NT2/D1 (cell line): ENCODE data around the gene RPL19.
A peak's percentile ranks its signal among the peaks of the same experiment; 100 is the strongest.

Experiments used
- DNase-seq: peaks from one replicate; pipeline ENCODE4 v3.0.0-alpha.2; 2011; ENCODE audit warnings: low read depth, low spot score
- H3K27me3 ChIP-seq: 2 replicates; pipeline ENCODE4 v1.6.0; 2011; ENCODE audit warnings: mild to moderate bottlenecking; ENCODE audit not compliant: insufficient read length, insufficient read depth
- H3K36me3 ChIP-seq: 2 replicates; pipeline ENCODE4 v1.6.1; 2011; ENCODE audit warnings: mild to moderate bottlenecking, low read length, mixed read lengths; ENCODE audit not compliant: insufficient read depth, insufficient read length
- H3K4me1 ChIP-seq: 2 replicates; pipeline ENCODE4 v1.5.1; 2011; ENCODE audit not compliant: insufficient read depth, insufficient read length
- H3K4me3 ChIP-seq: 2 replicates; pipeline ENCODE4 v1.5.1; 2011; ENCODE audit warnings: low read depth; ENCODE audit not compliant: insufficient read length
- H3K9ac ChIP-seq: 2 replicates; pipeline ENCODE4 v1.6.0; 2011; ENCODE audit warnings: low read depth; ENCODE audit not compliant: insufficient read length
- H3K9me3 ChIP-seq: 2 replicates; pipeline ENCODE4 v1.5.1; 2011; ENCODE audit warnings: mild to moderate bottlenecking, low read length; ENCODE audit not compliant: insufficient read depth
- SUZ12 ChIP-seq: IDR thresholded peaks from 2 replicates; pipeline ENCODE4 v1.6.1; 2011; ENCODE audit not compliant: insufficient read length, insufficient read depth; ENCODE audit errors: extremely low read depth
- YY1 ChIP-seq: IDR thresholded peaks from 2 replicates; pipeline ENCODE4 v1.6.1; 2011; ENCODE audit not compliant: insufficient read length, insufficient read depth
- ZNF274 ChIP-seq: IDR thresholded peaks from 2 replicates; pipeline ENCODE4 v1.6.1; 2011; ENCODE audit warnings: mild to moderate bottlenecking, low read depth, low read length

The RPL19 gene

GRCh38 chr17:39231591-39232551, 31.8 kb downstream of the RPL19 start:
- Histone ChIP-seq H3K4me1 (peaks cover 18% of the 10 kb centered on the region), H3K9ac (peak overlapping the region; percentile 14), H3K27me3 (no peaks in the 10 kb centered on the region), H3K9me3 (no peaks in the 10 kb centered on the region), H3K36me3 (no peaks in the 10 kb centered on the region), H3K4me3 (no peak overlapping the region)
- no peak for DNase-seq
- TF ChIP-seq YY1 (no peak), ZNF274 (no peak), SUZ12 (no peak)

- no peak overlapping the region for H3K9ac ChIP-seq
- H3K9me3 ChIP-seq, result no peaks in the 10 kb centered on the region
- no peak overlapping the region for H3K4me3 ChIP-seq
- no peak for TF ChIP-seq ZNF274
- H3K36me3 ChIP-seq, result no peaks in the 10 kb centered on the region
- H3K4me1 ChIP-seq, result peaks cover 23% of the 10 kb centered on the region
- peak; percentile 70 for DNase-seq
- H3K27me3 ChIP-seq, result peaks cover 25% of the 10 kb centered on the region
Observed at GRCh38 chr17:39235555-39236449, 35.7 kb downstream of the RPL19 start.

GRCh38 chr17:39236450-39236927, 36.4 kb downstream of the RPL19 start:
- H3K4me1 ChIP-seq, result peaks cover 18% of the 10 kb centered on the region
- no peaks in the 10 kb centered on the region for H3K36me3 ChIP-seq
- no peak overlapping the region for H3K9ac ChIP-seq
- H3K27me3 ChIP-seq, result peaks cover 25% of the 10 kb centered on the region
- no peaks in the 10 kb centered on the region for H3K9me3 ChIP-seq
- TF ChIP-seq ZNF274 (no peak), SUZ12 (no peak), YY1 (no peak)
- DNase-seq, result no peak
- no peak overlapping the region for H3K4me3 ChIP-seq

GRCh38 chr17:39236981-39237441, 36.9 kb downstream of the RPL19 start:
- no peaks in the 10 kb centered on the region for H3K36me3 ChIP-seq
- H3K9me3 ChIP-seq, result no peaks in the 10 kb centered on the region
- no peak overlapping the region for H3K4me3 ChIP-seq
- H3K27me3 ChIP-seq, result peaks cover 25% of the 10 kb centered on the region
- DNase-seq, result no peak
- TF ChIP-seq ZNF274 (no peak), SUZ12 (no peak), YY1 (no peak)
- no peak overlapping the region for H3K9ac ChIP-seq
- H3K4me1 ChIP-seq, result peaks cover 18% of the 10 kb centered on the region

- peaks cover 18% of the 10 kb centered on the region for H3K4me1 ChIP-seq
- DNase-seq, result no peak
- peaks cover 25% of the 10 kb centered on the region for H3K27me3 ChIP-seq
- H3K36me3 ChIP-seq, result no peaks in the 10 kb centered on the region
- no peak overlapping the region for H3K4me3 ChIP-seq
- no peaks in the 10 kb centered on the region for H3K9me3 ChIP-seq
- TF ChIP-seq SUZ12 (no peak), ZNF274 (no peak), YY1 (no peak)
- no peak overlapping the region for H3K9ac ChIP-seq
Observed at GRCh38 chr17:39237586-39237985, 37.5 kb downstream of the RPL19 start.

- Histone ChIP-seq H3K9ac (no peak overlapping the region), H3K4me3 (no peak overlapping the region), H3K4me1 (peaks cover 18% of the 10 kb centered on the region), H3K36me3 (no peaks in the 10 kb centered on the region), H3K9me3 (no peaks in the 10 kb centered on the region), H3K27me3 (peaks cover 25% of the 10 kb centered on the region)
- TF ChIP-seq SUZ12 (no peak), ZNF274 (no peak), YY1 (no peak)
- no peak for DNase-seq
Observed at GRCh38 chr17:39238311-39238972, 38.4 kb downstream of the RPL19 start.
